ENCODE results near the gene FOXC2. TPM values are rescaled to one million over a fixed set of nuclear protein-coding genes. Genes with fewer than 3 reads are reported as not detected.
A peak's percentile ranks its signal among the peaks of the same experiment; 100 is the strongest.

The FOXC2 gene
- total RNA-seq, 2 donors from 2014 or later = 54.5 to 60.7 TPM

DNA sequence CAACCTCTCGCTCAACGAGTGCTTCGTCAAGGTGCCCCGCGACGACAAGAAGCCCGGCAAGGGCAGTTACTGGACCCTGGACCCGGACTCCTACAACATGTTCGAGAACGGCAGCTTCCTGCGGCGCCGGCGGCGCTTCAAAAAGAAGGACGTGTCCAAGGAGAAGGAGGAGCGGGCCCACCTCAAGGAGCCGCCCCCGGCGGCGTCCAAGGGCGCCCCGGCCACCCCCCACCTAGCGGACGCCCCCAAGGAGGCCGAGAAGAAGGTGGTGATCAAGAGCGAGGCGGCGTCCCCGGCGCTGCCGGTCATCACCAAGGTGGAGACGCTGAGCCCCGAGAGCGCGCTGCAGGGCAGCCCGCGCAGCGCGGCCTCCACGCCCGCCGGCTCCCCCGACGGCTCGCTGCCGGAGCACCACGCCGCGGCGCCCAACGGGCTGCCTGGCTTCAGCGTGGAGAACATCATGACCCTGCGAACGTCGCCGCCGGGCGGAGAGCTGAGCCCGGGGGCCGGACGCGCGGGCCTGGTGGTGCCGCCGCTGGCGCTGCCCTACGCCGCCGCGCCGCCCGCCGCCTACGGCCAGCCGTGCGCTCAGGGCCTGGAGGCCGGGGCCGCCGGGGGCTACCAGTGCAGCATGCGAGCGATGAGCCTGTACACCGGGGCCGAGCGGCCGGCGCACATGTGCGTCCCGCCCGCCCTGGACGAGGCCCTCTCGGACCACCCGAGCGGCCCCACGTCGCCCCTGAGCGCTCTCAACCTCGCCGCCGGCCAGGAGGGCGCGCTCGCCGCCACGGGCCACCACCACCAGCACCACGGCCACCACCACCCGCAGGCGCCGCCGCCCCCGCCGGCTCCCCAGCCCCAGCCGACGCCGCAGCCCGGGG lies 1.3 kb downstream of the FOXC2 start:
- H3K9me3 ChIP-seq = no peaks in the 10 kb centered on the region
- H3K27ac ChIP-seq = peak overlapping the region; percentile 91 to 97
- no peak for DNase-seq (ENCODE audit: low spot score)
- no peaks in the 10 kb centered on the region for H3K27me3 ChIP-seq (replicated peaks; ENCODE audit: insufficient read depth)
- H3K4me3 ChIP-seq = peak overlapping the region; percentile 94
- peaks cover 6 to 7% of the 10 kb centered on the region in 2 donors for H3K4me1 ChIP-seq (ENCODE audit: control insufficient read depth in 1 of 2, low read depth in 2 of 2)
- no peak for ATAC-seq (ENCODE audit: insufficient number of reproducible peaks, low FRiP score, low read depth)
- no peaks in the 10 kb centered on the region for H3K36me3 ChIP-seq
- TF ChIP-seq CTCF (IDR thresholded peaks at IDR 0.05) = no peak

DNA sequence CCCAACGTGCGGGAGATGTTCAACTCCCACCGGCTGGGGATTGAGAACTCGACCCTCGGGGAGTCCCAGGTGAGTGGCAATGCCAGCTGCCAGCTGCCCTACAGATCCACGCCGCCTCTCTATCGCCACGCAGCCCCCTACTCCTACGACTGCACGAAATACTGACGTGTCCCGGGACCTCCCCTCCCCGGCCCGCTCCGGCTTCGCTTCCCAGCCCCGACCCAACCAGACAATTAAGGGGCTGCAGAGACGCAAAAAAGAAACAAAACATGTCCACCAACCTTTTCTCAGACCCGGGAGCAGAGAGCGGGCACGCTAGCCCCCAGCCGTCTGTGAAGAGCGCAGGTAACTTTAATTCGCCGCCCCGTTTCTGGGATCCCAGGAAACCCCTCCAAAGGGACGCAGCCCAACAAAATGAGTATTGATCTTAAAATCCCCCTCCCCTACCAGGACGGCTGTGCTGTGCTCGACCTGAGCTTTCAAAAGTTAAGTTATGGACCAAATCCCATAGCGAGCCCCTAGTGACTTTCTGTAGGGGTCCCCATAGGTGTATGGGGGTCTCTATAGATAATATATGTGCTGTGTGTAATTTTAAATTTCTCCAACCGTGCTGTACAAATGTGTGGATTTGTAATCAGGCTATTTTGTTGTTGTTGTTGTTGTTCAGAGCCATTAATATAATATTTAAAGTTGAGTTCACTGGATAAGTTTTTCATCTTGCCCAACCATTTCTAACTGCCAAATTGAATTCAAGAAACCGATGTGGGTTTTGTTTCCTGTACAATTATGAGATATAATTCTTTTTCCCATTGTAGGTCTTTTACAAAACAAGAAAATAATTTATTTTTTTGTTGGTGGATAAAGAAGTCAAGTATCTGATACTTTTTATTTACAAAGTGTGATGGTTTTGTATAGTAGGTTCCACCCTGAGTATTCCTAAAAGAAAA lies 2.3 kb downstream of the FOXC2 start:
- TF ChIP-seq CTCF (IDR thresholded peaks at IDR 0.05) = no peak
- no peak for DNase-seq (ENCODE audit: low spot score)
- H3K4me3 ChIP-seq = peak overlapping the region; percentile 94

GRCh38 chr16:86569701-86570447 lies 3.2 kb downstream of the FOXC2 start:
- Histone ChIP-seq H3K4me1 (ENCODE audit: control insufficient read depth in 1 of 2, low read depth in 2 of 2) (peaks cover 15 to 27% of the 10 kb centered on the region in 2 donors), H3K4me3 (peak overlapping the region; percentile 94), H3K27me3 (replicated peaks; ENCODE audit: insufficient read depth) (no peaks in the 10 kb centered on the region), H3K27ac (peak overlapping the region; percentile 91 to 97), H3K36me3 (no peaks in the 10 kb centered on the region), H3K9me3 (no peaks in the 10 kb centered on the region)
- ATAC-seq (ENCODE audit: insufficient number of reproducible peaks, low FRiP score, low read depth) (no peak), DNase-seq (ENCODE audit: low spot score) (no peak)
- no peak for TF ChIP-seq CTCF (IDR thresholded peaks at IDR 0.05)

More for the DNA sequence above, 2.3 kb downstream of the FOXC2 start:
- ATAC-seq (ENCODE audit: insufficient number of reproducible peaks, low FRiP score, low read depth) = no peak
- H3K36me3 ChIP-seq = no peaks in the 10 kb centered on the region
- H3K27me3 ChIP-seq (replicated peaks; ENCODE audit: insufficient read depth) = no peaks in the 10 kb centered on the region
- peak overlapping the region; percentile 91 to 97 for H3K27ac ChIP-seq
- H3K4me1 ChIP-seq (ENCODE audit: control insufficient read depth in 1 of 2, low read depth in 2 of 2) = peaks cover 9 to 17% of the 10 kb centered on the region in 2 donors
- no peaks in the 10 kb centered on the region for H3K9me3 ChIP-seq

GRCh38 chr16:86570558-86571529 lies 4.2 kb downstream of the FOXC2 start:
- H3K27me3 ChIP-seq (replicated peaks; ENCODE audit: insufficient read depth) = no peaks in the 10 kb centered on the region

More at GRCh38 chr16:86570558-86571529, 4.2 kb downstream of the FOXC2 start:
- Histone ChIP-seq H3K36me3 (no peaks in the 10 kb centered on the region), H3K9me3 (no peaks in the 10 kb centered on the region), H3K4me3 (peak overlapping the region; percentile 94), H3K4me1 (ENCODE audit: control insufficient read depth in 1 of 2, low read depth in 2 of 2) (peaks cover 22 to 34% of the 10 kb centered on the region in 2 donors), H3K27ac (peak overlapping the region; percentile 91 to 97)
- no peak for DNase-seq (ENCODE audit: low spot score)
- ATAC-seq (ENCODE audit: insufficient number of reproducible peaks, low FRiP score, low read depth) = no peak
- TF ChIP-seq CTCF (IDR thresholded peaks at IDR 0.05) = no peak

Data from thoracic aorta (tissue), 2 donors.